ENCODE results near the gene SLC7A8. TPM values are rescaled to one million over a fixed set of nuclear protein-coding genes. Genes with fewer than 3 reads are reported as not detected.
A peak's percentile ranks its signal among the peaks of the same experiment; 100 is the strongest.

SLC7A8 gene
- total and polyA plus RNA-seq, 4 donors, result 2.6 to 9.8 (median 5.4) TPM

- Histone ChIP-seq H3K27ac (ENCODE audit: low read depth in 1 of 2, low read length in 2 of 2) (no peak overlapping the region), H3K4me3 (ENCODE audit: low read depth in 1 of 3, low read length in 3 of 3) (no peak overlapping the region), H3K4me1 (ENCODE audit: control insufficient read depth in 4 of 4, insufficient read depth in 4 of 4, low read length in 3 of 4) (peaks cover 0 to 4% (median 1%) of the 10 kb centered on the region in 4 donors), H3K9me3 (ENCODE audit: control insufficient read depth in 4 of 4, low read length in 3 of 4) (no peaks in the 10 kb centered on the region), H3K27me3 (ENCODE audit: control insufficient read depth in 4 of 4, insufficient read depth in 4 of 4, low read length in 3 of 4) (no peaks in the 10 kb centered on the region), H3K9ac (ENCODE audit: low read depth in 1 of 2, low read length in 2 of 2) (no peak overlapping the region), H3K36me3 (ENCODE audit: control insufficient read depth in 4 of 4, insufficient read depth in 3 of 4, low read depth in 1 of 4, low read length in 3 of 4) (no peaks in the 10 kb centered on the region)
- no peak for DNase-seq (ENCODE audit: low spot score)
- TF ChIP-seq FOXA2 (IDR thresholded peaks at IDR 0.05), result no peak
- TF ChIP-seq FOXA1 (IDR thresholded peaks at IDR 0.05), result no peak
- no peak for TF ChIP-seq ATF3 (IDR thresholded peaks at IDR 0.05)
- TF ChIP-seq JUND (IDR thresholded peaks at IDR 0.05), result no peak
- no peak for TF ChIP-seq NR2F2 (IDR thresholded peaks at IDR 0.05)
- TF ChIP-seq REST (IDR thresholded peaks at IDR 0.05), result no peak
- no peak for TF ChIP-seq YY1 (IDR thresholded peaks at IDR 0.05)
- TF ChIP-seq RAD21 (IDR thresholded peaks at IDR 0.05), result no peak
- no peak for TF ChIP-seq HNF4A (conservative IDR thresholded peaks at IDR 0.05)
- TF ChIP-seq SP1 (IDR thresholded peaks at IDR 0.05), result no peak
- no peak for TF ChIP-seq MAX (IDR thresholded peaks at IDR 0.05)
- 82% methylated on average over 2 of the region's 2 CpGs for WGBS
Measured at GRCh38 chr14:23158779-23159178, 24.7 kb downstream of the SLC7A8 start.

- H3K27me3 ChIP-seq (ENCODE audit: control insufficient read depth in 4 of 4, insufficient read depth in 4 of 4, low read length in 3 of 4), result no peaks in the 10 kb centered on the region
- H3K4me3 ChIP-seq (ENCODE audit: low read depth in 1 of 3, low read length in 3 of 3), result no peak overlapping the region
- no peak for DNase-seq (ENCODE audit: low spot score)
- H3K9ac ChIP-seq (ENCODE audit: low read depth in 1 of 2, low read length in 2 of 2), result no peak overlapping the region
- H3K27ac ChIP-seq (ENCODE audit: low read depth in 1 of 2, low read length in 2 of 2), result peak overlapping the region in 1 of 2 donors; percentile 0
- no peaks in the 10 kb centered on the region for H3K9me3 ChIP-seq (ENCODE audit: control insufficient read depth in 4 of 4, low read length in 3 of 4)
- TF ChIP-seq TAF1 (conservative IDR thresholded peaks at IDR 0.05) (no peak), YY1 (IDR thresholded peaks at IDR 0.05) (peak; percentile 19)
- WGBS, result 68% methylated on average over 10 of the region's 10 CpGs
- peaks cover 0 to 2% (median 0%) of the 10 kb centered on the region in 4 donors for H3K4me1 ChIP-seq (ENCODE audit: control insufficient read depth in 4 of 4, insufficient read depth in 4 of 4, low read length in 3 of 4)
- H3K36me3 ChIP-seq (ENCODE audit: control insufficient read depth in 4 of 4, insufficient read depth in 3 of 4, low read depth in 1 of 4, low read length in 3 of 4), result no peaks in the 10 kb centered on the region
Measured at GRCh38 chr14:23154964-23155587, 28.4 kb downstream of the SLC7A8 start.

- H3K9me3 ChIP-seq (ENCODE audit: control insufficient read depth in 4 of 4, low read length in 3 of 4), result no peaks in the 10 kb centered on the region
- H3K9ac ChIP-seq (ENCODE audit: low read depth in 1 of 2, low read length in 2 of 2), result no peak overlapping the region
- TF ChIP-seq RAD21 (IDR thresholded peaks at IDR 0.05) (no peak), NR2F2 (IDR thresholded peaks at IDR 0.05) (peak; percentile 52), MAX (IDR thresholded peaks at IDR 0.05) (no peak), SP1 (IDR thresholded peaks at IDR 0.05) (no peak), ZBTB33 (IDR thresholded peaks at IDR 0.05) (no peak), EGR1 (IDR thresholded peaks at IDR 0.05; ENCODE audit: low read depth in 2 of 2) (no peak), YY1 (IDR thresholded peaks at IDR 0.05) (no peak)
- DNase-seq (ENCODE audit: low spot score), result peak; percentile 46
- WGBS, result 38% methylated on average over 28 of the region's 28 CpGs
- H3K4me1 ChIP-seq (ENCODE audit: control insufficient read depth in 4 of 4, insufficient read depth in 4 of 4, low read length in 3 of 4), result peaks cover 0 to 2% (median 0%) of the 10 kb centered on the region in 4 donors
- H3K27me3 ChIP-seq (ENCODE audit: control insufficient read depth in 4 of 4, insufficient read depth in 4 of 4, low read length in 3 of 4), result no peaks in the 10 kb centered on the region
- no peaks in the 10 kb centered on the region for H3K36me3 ChIP-seq (ENCODE audit: control insufficient read depth in 4 of 4, insufficient read depth in 3 of 4, low read depth in 1 of 4, low read length in 3 of 4)
- no peak overlapping the region for H3K4me3 ChIP-seq (ENCODE audit: low read depth in 1 of 3, low read length in 3 of 3)
- peak overlapping the region; percentile 5 to 32 for H3K27ac ChIP-seq (ENCODE audit: low read depth in 1 of 2, low read length in 2 of 2)
Measured at GRCh38 chr14:23153851-23154796, 29.3 kb downstream of the SLC7A8 start.

Data from liver (tissue), 9 donors.